ENCODE measurements around the gene ADARB1.

The ADARB1 gene

DNA sequence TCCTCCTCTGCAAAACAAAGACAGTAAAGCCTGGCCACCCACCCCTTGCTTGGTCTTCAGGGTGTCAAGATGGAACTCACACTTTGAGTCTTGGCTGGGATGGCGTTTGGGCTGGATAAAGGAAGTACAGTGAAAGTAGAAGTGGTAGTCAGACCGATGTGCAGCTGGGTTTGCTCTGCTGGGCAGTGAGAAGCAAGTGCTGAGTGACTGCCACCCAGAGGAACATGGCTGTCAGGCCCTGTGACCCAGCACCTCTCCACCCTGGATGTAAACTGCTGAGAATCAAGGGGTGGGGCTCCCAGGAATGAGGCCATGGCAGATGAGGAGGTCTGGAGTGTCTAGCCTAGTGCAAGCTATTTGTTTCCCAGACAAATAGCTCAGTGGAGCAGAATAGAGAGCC is 162.1 kb downstream of the ADARB1 start:
- no peak for DNase-seq

DNA sequence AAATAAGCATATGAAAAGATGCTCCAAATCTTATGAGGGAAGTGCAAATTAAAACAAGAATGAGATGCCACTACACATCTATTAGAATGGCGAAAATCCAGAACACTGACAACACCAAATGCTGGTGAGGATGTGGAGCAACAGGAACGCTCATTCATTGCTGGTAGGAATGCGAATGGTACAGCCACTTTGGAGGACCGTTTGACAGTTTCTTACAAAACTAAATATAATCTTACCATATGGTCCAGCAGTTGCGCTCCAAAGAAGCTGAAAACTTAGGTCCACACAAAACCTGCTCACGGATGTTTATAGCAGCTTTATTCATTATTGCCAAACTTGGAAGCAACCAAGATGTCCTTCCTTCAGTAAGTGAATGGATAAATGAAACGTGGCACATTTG is 163.0 kb downstream of the ADARB1 start:
- no peak for DNase-seq

DNA sequence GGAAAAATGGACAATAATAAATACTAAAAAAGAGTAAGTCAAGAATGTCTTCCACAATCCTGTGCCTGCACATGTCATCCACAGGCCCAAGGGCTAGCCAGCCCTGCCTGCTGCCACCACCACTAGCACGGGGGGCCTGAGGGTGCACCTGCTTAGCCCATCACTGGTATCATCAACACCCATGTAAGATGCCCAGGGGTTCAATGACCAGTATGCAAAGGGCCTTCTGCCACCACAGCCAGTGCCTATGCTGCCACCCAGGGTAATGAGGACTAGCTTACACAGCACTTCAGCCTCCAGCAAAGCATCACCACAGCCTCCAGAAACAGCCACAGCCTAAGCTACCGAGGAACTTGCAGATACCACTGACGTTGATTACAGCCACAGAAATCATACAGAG is 167.0 kb downstream of the ADARB1 start:
- no peak for DNase-seq

DNA sequence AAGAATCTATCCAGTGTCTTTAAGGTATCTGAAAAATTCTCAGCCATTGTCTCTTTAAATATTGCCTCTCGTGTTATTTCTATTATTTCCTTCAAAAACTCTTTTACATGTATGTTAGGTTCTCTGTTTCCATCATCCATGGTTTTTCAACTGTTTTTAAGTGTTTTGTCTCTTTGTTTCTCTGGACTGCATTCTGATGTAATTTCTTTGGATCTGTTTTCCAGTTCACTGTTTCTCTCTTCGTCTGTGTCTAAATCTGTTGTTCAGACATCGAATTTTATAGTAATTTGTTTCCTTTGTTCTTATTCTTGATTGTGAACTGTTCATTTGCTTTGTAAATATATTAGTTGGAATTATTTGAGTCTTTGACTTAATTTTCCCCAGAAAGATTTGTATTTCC is 169.2 kb downstream of the ADARB1 start:
- no peak for DNase-seq

DNA sequence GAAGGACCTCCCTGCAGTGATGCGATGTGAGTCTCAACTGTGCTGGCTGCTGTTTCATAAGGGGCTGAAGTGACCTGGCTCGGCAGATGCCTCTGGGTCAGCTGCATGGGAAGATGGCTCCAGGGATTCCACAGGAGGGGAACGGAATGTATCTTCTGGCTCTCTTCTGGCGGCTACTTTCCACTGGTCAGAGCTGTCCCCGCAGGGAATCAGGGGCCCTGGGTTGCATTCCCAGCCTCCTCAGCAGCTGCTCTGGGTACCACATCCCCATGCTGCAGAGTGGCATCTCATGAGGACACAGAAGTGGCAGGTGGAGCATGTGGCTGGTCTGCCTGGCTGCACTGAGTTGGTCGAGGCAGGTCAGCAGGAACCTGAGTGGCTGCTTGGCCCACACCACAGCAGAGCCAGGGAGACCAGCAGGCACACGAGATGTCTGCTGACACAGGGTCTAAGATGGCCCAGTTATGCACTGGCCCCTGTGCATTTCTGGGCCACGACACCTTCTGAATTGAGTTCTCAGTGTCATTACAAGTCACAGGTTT is 170.5 kb downstream of the ADARB1 start:
- no peak for DNase-seq

DNA sequence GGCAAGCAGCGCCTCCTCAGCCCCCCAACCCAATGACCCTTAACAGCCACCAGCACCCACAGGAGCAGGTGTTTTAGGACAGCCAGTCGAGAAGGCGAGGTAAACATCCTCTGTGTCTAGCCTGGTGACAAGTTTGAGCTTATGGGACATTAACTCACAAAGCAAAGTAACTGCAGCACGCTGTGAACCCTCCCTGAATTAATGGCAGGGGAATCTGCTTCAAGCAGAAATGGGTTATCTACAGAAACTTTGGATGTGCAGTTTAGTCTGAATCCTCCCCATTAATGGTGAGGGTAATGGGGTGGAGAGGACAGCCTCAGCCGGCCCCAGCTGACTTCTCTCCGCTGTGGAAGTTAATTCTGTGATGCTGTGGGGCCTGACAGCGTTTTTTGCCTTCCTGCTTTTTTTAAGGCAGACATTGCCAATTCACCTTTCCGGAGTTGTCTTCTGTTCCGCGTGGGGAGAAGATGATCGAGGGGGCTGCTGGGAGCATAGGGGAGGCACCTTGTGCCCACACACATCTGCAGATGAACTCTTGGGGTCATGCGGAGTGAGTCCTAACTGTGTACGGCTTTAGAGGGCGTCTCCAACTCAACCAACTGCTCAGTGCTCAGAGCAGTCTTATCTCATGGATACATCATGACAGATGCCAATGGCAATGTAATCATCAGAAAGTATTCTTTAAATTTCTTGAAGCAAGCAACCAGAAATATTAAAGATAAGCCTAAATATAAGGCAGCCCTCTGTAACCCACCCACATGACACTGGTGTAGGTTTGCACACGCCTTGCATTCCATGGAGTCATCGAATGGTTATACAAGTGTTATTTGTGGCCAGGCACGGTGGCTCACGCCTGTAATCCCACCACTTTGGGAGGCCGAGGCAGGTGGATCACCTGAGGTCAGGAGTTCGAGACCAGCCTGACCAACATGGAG is 172.3 kb downstream of the ADARB1 start:
- no peak for DNase-seq

GRCh38 chr21:45248301-45248892 is 174.0 kb downstream of the ADARB1 start:
- DNase-seq, result no peak

DNA sequence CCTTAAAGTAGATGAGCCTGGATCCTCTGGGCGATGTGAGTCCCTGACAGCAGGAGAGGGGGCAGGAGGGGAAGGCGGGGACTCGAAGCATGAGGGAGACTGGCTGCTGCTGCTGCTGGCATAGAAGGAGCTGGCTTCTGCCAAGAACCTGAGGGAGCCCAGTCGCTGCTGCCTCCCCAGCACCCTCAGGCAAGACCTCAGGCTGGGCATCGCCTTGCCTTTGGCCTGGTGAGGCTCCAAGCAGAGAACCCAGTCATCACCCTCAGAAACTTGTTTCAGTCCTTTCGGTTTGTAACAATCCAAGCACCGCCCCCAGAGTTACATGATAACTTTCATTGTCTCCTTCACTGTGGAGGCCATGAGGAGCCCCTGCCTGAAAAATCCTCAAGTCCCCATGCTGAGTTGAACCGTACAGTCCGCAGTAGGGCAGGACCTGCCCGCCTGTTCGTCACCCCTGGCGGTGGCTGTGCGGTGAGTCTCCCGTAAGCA is 174.6 kb downstream of the ADARB1 start:
- no peak for DNase-seq

GRCh38 chr21:45249626-45250025 is 175.2 kb downstream of the ADARB1 start:
- DNase-seq, result no peak

- no peak for DNase-seq
These were observed 175.9 kb downstream of the ADARB1 start for GRCh38 chr21:45250272-45250671.

DNA sequence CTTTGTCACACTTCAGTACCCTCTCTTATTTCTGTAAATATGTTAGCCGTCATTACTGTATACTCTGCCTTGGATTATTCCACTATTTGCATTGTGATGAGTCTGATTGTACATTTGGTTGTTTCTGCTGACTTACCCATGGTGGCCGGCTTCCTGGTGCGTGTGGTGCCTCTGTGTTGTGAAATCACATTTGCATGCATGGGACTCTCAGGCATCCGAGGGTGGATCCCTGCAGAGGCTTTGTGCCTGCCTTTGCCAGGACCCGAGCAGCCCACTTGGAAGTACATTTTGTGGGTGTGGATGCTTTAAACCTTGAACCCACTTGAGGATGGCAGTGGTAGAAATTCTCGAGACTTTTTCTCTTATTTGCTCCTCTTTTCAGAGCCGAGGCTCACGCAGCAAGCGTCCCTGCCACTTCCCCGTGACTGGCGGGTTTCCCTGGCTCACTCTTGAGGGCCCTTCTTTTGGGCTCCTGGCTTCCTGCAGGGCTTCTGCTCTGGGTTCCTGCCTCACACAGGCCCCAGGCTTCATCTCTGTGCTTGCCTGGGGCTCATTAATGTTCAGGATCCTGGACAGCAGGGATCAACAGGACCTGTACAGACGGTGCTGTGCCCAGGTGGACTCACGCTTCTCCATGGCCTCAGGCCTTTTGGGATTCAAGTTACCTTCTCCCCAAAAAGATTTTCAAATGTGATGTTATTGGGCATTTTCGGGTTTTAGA is 176.7 kb downstream of the ADARB1 start:
- no peak for DNase-seq

DNA sequence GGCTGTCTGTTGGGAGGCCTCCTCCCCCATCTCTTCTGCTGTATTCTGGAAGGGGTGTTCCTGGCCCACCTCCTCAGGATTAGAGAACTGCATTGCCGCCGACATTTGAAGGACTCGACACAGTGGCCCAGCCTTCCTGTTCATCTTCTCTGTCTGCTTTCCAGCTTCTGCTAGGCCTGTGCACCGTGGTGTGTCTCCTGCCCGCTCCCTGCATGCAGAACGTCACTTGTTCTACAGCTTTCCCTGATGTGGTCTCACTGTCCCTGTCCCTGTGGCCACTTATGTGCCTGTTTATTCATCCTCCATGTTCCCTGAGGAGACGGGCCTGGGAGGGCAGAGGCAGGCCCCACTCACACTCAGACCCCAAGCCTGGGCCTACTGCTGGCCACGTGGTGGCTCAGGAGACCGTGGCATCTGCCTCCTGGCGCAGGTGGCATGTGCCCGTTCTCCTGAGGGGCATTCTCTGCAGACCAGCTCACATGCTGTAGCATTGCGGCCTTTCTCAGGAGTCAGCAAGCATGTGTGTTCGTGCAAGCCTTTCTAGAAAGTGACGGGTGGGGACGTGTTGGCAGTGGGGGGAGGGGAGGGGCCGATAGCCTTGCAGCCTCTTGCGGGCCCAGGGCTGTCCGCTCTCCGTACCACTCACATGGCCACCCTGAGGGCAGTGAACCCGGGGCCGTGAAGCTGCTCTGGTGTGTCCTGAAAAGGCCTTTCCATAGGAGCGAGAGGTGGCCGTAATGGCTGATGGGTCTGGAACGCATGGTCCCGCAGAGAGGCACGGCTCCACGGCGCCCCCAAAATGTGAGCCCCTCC is 177.5 kb downstream of the ADARB1 start:
- DNase-seq, result no peak

DNA sequence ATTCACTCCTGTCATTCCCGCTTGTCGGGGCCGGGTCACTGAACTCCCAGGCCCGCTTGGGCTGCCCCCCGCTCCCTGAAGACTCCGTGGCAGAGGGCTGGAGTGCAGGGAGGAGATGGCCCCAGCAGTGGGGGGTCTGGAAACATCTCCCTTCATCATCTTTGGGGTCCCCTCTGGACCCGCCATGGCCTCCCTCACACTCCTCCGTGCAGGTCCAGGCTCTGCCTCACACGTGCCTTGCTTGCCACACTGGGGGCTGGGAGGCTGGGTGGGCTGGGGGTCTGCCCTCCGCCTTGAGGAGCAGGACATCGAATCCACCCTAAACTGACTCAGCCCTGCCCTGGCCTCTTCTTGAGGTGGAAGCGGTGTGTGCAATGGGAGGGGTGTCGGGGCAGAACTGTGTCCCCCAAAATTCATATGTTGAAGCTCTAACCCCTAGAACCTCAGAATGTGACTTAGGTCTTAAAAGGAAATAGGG is 178.1 kb downstream of the ADARB1 start:
- DNase-seq, result no peak

DNA sequence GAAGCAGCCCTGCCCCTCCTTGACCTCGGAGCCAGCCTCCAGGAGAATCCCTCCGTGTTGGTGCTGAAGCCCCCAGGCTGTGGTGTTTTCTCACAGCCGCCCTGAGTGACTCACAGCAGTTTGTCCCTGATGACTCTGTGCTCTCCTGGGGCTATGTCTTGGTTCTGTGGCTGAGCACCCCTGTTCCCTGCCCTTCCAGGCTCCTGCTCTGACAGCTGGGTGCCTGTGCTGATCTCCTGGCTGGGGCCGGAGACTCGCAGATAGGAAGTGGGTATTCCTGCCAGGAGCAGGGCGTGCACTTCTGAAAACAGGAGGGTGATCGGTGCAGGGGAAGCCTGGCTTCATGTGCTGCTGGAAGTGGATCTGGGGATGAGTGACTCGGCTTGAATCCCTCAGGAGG is 178.8 kb downstream of the ADARB1 start:
- no peak for DNase-seq

- DNase-seq, result no peak
These were observed 179.5 kb downstream of the ADARB1 start for GRCh38 chr21:45253633-45254459.

DNA sequence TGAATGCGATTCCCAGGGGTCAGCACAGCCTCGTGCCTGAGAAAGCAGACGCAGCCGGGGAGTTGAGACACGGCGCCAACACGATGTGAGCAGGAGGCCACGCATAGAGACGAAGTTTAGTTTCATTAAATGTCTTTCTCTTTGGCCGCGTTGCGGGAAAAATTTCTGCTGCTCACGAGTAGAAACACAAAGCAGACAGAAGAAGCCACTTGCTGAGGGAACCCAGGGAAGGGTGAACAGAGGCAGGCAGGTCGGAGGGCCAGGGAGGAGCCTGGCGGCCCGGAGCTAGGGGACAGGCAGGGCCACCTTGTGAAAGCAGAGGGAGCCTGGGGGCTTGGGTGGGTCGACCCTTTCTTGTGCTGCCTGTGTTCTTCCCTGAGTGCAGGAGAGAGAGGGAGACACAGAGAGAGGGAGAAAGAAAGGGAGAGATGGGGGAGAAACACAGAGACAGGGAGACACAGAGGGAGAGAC is 180.1 kb downstream of the ADARB1 start:
- no peak for DNase-seq

GRCh38 chr21:45255381-45256020 is 181.1 kb downstream of the ADARB1 start:
- no peak for DNase-seq

DNA sequence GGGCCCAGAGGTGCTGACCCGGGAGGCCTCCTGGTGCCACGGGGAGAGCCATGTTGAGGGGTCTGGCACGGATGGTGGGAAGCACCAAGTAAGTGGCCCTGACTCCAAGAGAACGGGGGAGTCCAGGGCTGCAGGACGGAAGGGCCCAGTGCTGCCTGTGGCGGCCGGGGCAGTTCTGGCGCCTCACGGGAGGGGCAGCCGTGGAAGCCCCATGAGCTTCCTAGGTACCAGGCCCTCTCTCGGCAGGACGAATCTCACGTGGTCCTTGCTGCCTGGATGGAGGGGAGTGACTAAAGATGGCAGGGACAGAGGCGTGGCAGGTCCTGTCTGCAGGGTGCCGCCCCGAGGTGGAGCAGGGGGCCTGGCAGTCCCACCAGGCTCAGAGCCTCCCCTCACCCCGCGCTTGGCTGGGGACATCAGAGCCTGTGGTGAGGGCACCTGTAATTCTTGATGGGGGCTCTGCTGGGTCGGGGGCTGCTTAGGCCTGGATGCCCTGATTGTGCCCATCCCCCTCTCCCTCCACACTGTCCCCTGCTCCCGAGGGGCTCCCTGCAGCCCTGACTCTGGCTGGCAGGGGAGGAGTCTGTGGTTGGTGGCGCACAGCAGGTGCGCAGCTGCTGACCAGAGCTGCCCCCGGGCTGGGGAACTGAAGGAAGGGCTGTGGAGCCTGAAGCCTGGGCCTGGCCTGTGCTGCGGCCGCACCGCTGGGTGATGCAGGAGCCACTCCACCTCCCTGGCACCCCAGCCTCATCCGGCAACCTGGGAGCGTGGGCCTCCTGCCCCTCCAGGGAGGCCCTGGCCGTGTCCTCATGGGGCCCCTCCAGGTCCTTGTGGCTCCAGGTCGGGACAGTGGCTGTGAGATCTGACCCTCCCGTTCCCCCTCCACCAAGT is 181.9 kb downstream of the ADARB1 start:
- DNase-seq, result no peak

- no peak for DNase-seq
These were observed 182.7 kb downstream of the ADARB1 start for GRCh38 chr21:45256912-45257672.

All from activated CD4-positive, alpha-beta T cell treated with anti-CD3 and anti-CD28 coated beads, Interleukin-2, Interleukin-6, amounts not matched to agents 100 ng/mL and 50 ng/mL, durations not matched to agents 16 hours and 8 hours (primary cell).